ENCODE data around the gene BACH2. TPM values are rescaled to one million over a fixed set of nuclear protein-coding genes. Genes with fewer than 3 reads are reported as not detected.

The BACH2 gene
- total and polyA plus RNA-seq, 9 of the 15 experiments (the other 6 are each of a cell fraction or from before 2014, with no cell fraction given), result 0.06 to 3.1 (median 0.59) TPM

DNA sequence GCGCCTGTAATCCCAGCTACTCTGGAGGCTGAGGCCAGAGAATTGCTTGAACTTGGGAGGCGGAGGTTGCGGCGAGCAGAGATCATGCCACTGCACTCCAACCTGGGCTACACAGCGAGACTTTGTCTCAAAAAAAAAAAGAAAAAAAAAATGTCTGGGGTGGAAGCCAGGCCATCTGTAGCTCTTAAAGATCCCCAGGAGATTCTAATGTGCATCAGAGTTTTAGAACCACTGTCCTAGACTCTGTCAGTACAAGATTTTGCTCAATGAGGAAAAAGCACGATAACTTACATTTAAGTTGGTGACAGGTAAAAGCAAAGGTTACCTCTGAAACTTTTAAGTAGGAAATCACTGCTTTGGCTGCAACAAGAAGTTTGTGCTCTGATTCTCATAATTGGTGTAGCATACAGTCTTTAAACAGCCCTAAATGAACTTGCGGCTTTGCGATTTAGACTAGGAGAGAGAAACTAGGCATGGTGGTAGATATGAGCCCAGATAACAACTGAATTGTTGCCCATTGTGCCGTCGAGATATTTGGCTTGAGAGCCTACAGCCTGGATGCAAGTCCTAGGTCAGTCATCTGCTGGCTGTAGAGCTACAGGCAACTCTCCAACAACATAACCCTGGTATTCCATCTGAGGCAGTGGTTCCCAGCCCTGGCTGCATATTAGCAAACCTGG is 67.2 kb downstream of the BACH2 start (continued):
- no peak for TF ChIP-seq TBP (optimal IDR thresholded peaks at IDR 0.05; ENCODE audit: low read depth, low read length)
- TF ChIP-seq, protein P1, sequence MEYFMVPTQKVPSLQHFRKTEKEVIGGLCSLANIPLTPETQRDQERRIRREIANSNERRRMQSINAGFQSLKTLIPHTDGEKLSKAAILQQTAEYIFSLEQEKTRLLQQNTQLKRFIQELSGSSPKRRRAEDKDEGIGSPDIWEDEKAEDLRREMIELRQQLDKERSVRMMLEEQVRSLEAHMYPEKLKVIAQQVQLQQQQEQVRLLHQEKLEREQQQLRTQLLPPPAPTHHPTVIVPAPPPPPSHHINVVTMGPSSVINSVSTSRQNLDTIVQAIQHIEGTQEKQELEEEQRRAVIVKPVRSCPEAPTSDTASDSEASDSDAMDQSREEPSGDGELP (CRISPR knock-in tag; IDR thresholded peaks at IDR 0.05; ENCODE audit: borderline replicate concordance), result no peak

DNA sequence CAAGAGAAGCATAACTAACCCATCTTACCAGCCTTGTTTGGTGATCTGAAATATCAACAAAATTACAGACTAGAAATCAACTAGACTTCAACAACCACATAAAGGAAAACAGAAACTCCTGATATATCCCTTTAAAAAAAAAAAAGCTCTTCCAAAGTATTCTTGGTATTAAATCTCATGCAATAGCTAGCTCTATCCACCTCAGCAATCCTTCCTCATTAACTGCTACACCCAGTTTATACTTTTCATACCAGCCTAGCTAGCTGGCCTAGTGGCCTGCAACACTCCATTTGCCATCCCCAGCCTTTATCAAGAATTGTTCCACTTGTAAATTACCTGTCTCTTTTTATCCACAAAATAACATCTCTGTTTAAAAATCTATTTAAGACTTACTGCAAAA is 69.0 kb downstream of the BACH2 start:
- no peak overlapping the region for H3K4me2 ChIP-seq (ENCODE audit: insufficient read depth, low read length)
- in situ Hi-C loops (cut with MboI), result no loop called here
- H3K4me1 ChIP-seq (replicated peaks in 1 of 2; ENCODE audit: control insufficient read depth in 2 of 2, insufficient read depth in 2 of 2, low read length in 2 of 2), result no peaks in the 10 kb centered on the region
- no peak overlapping the region for H3K9ac ChIP-seq (ENCODE audit: insufficient read depth in 1 of 2, low read depth in 2 of 2, low read length in 2 of 2)
- ChIA-PET POLR2A (no interaction called here), CTCF (ENCODE audit: low intra/inter-chr PET ratio) (no interaction called here)
- H3K9me3 ChIP-seq (replicated peaks; ENCODE audit: control insufficient read depth, insufficient read depth, low read depth, low read length), result no peaks in the 10 kb centered on the region
- peaks cover 2 to 16% of the 10 kb centered on the region in 2 experiments; a peak in 3 of 5 replicates for H3K27me3 ChIP-seq (ENCODE audit: control insufficient read depth in 2 of 2, insufficient read depth in 2 of 2, low read length in 2 of 2)
- no TSS peak for BruUV-seq (replicated peaks)
- no peak for ATAC-seq
- intact Hi-C loops (cut with micrococcal nuclease), result no loop called here
- H3K36me3 ChIP-seq (ENCODE audit: control insufficient read depth, insufficient read depth, low read length), result no peaks in the 10 kb centered on the region
- H3K9me1 ChIP-seq (ENCODE audit: control insufficient read depth, insufficient read depth, low read length), result no peaks in the 10 kb centered on the region
- FAIRE-seq, result no peak
- no peaks in the 10 kb centered on the region for H4K20me1 ChIP-seq (replicated peaks; ENCODE audit: control insufficient read depth, insufficient read depth, low read length)
- no peaks in the 10 kb centered on the region for H3K79me2 ChIP-seq (ENCODE audit: control insufficient read depth, insufficient read depth, low read length)
- no peak overlapping the region for H2AFZ ChIP-seq (ENCODE audit: low read depth, low read length)
- DNase-seq (ENCODE audit: extremely low read depth in 1 of 4, low spot score in 3 of 4), result no peak
- no peak overlapping the region for H3K4me3 ChIP-seq
- no peak overlapping the region for H3K27ac ChIP-seq (ENCODE audit: extremely low read depth, low read depth, low read length)
- no peak for TF ChIP-seq YBX1 (IDR thresholded peaks at IDR 0.05)
- TF ChIP-seq RCOR1 (IDR thresholded peaks at IDR 0.05; ENCODE audit: borderline replicate concordance in 1 of 2, low read depth in 2 of 2, low read length in 2 of 2), result no peak
- no peak for TF ChIP-seq SIN3B (IDR thresholded peaks at IDR 0.05; ENCODE audit: low read depth)
- no peak for TF ChIP-seq PURB (CRISPR knock-in tag; IDR thresholded peaks at IDR 0.05; ENCODE audit: low read depth)
- TF ChIP-seq SAFB2 (IDR thresholded peaks at IDR 0.05; ENCODE audit: borderline replicate concordance, low read depth, low read length, severe bottlenecking), result no peak
- TF ChIP-seq ILF3 (IDR thresholded peaks at IDR 0.05; ENCODE audit: borderline replicate concordance), result no peak
- no peak for TF ChIP-seq ETV5 (CRISPR knock-in tag; IDR thresholded peaks at IDR 0.05; ENCODE audit: low read depth)
- TF ChIP-seq PHF8 (IDR thresholded peaks at IDR 0.05; ENCODE audit: borderline replicate concordance, low read length), result no peak
- TF ChIP-seq KDM2B (CRISPR knock-in tag; IDR thresholded peaks at IDR 0.05), result no peak
- TF ChIP-seq, protein P2, sequence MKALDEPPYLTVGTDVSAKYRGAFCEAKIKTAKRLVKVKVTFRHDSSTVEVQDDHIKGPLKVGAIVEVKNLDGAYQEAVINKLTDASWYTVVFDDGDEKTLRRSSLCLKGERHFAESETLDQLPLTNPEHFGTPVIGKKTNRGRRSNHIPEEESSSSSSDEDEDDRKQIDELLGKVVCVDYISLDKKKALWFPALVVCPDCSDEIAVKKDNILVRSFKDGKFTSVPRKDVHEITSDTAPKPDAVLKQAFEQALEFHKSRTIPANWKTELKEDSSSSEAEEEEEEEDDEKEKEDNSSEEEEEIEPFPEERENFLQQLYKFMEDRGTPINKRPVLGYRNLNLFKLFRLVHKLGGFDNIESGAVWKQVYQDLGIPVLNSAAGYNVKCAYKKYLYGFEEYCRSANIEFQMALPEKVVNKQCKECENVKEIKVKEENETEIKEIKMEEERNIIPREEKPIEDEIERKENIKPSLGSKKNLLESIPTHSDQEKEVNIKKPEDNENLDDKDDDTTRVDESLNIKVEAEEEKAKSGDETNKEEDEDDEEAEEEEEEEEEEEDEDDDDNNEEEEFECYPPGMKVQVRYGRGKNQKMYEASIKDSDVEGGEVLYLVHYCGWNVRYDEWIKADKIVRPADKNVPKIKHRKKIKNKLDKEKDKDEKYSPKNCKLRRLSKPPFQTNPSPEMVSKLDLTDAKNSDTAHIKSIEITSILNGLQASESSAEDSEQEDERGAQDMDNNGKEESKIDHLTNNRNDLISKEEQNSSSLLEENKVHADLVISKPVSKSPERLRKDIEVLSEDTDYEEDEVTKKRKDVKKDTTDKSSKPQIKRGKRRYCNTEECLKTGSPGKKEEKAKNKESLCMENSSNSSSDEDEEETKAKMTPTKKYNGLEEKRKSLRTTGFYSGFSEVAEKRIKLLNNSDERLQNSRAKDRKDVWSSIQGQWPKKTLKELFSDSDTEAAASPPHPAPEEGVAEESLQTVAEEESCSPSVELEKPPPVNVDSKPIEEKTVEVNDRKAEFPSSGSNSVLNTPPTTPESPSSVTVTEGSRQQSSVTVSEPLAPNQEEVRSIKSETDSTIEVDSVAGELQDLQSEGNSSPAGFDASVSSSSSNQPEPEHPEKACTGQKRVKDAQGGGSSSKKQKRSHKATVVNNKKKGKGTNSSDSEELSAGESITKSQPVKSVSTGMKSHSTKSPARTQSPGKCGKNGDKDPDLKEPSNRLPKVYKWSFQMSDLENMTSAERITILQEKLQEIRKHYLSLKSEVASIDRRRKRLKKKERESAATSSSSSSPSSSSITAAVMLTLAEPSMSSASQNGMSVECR (CRISPR knock-in tag; IDR thresholded peaks at IDR 0.05), result no peak
- TF ChIP-seq BCOR (IDR thresholded peaks at IDR 0.05), result no peak
- TF ChIP-seq, protein P3, sequence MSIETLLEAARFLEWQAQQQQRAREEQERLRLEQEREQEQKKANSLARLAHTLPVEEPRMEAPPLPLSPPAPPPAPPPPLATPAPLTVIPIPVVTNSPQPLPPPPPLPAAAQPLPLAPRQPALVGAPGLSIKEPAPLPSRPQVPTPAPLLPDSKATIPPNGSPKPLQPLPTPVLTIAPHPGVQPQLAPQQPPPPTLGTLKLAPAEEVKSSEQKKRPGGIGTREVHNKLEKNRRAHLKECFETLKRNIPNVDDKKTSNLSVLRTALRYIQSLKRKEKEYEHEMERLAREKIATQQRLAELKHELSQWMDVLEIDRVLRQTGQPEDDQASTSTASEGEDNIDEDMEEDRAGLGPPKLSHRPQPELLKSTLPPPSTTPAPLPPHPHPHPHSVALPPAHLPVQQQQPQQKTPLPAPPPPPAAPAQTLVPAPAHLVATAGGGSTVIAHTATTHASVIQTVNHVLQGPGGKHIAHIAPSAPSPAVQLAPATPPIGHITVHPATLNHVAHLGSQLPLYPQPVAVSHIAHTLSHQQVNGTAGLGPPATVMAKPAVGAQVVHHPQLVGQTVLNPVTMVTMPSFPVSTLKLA (conservative IDR thresholded peaks at IDR 0.05), result no peak

All from K562 (cell line).